GM23338 (cell line): ENCODE results near the gene DMKN. TPM values are rescaled to one million over a fixed set of nuclear protein-coding genes. Genes with fewer than 3 reads are reported as not detected.

Source experiments
- ATAC-seq: fragments of 200-7000 bp; cut with Tn5 transposase; 3 replicates; pipeline ENCODE4 v1.9.1; 2020
- DNase-seq: peaks from one replicate; pipeline ENCODE4 v3.0.0-alpha.2; 2015; ENCODE audit warnings: low spot score
- H2AFZ ChIP-seq: fragments of 200-600 bp; sonication (generic); 2 replicates; pipeline ENCODE4 v1.8.0; 2016; ENCODE audit warnings: antibody characterized with exemption, mild to moderate bottlenecking, moderate library complexity
- H3F3A ChIP-seq: fragments of 200-600 bp; sonication (generic); replicated peaks from 2 replicates; pipeline ENCODE4 v1.8.0; 2017; ENCODE audit warnings: antibody characterized with exemption, mixed run types, low read depth
- H3K27ac ChIP-seq: fragments of 200-600 bp; sonication (generic); 2 replicates; pipeline ENCODE4 v1.6.1; 2016; ENCODE audit warnings: low read depth
- H3K27me3 ChIP-seq: fragments of 200-600 bp; sonication (generic); 2 replicates; pipeline ENCODE4 v1.8.0; 2016; ENCODE audit warnings: mild to moderate bottlenecking, mixed run types, moderate library complexity; ENCODE audit not compliant: insufficient read depth
- H3K36me3 ChIP-seq: fragments of 200-600 bp; sonication (generic); 2 replicates; pipeline ENCODE4 v1.8.0; 2016; ENCODE audit warnings: mild to moderate bottlenecking; ENCODE audit not compliant: insufficient read depth
- H3K4me1 ChIP-seq: fragments of 200-600 bp; sonication (generic); 2 replicates; pipeline ENCODE4 v1.8.0; 2016; ENCODE audit warnings: mild to moderate bottlenecking, moderate library complexity; ENCODE audit not compliant: insufficient read depth
- H3K4me2 ChIP-seq: fragments of 200-600 bp; sonication (generic); 2 replicates; pipeline ENCODE4 v1.7.1; 2017; ENCODE audit warnings: mixed run types
- H3K4me3 ChIP-seq: fragments of 200-600 bp; sonication (generic); 2 replicates; pipeline ENCODE4 v1.6.1; 2016; ENCODE audit warnings: mixed run types
- H3K79me2 ChIP-seq: fragments of 200-600 bp; sonication (generic); replicated peaks from 2 replicates; pipeline ENCODE4 v1.8.0; 2017; ENCODE audit warnings: mild to moderate bottlenecking; ENCODE audit not compliant: insufficient read depth
- H3K9me2 ChIP-seq: fragments of 200-600 bp; sonication (generic); 2 replicates; pipeline ENCODE4 v1.8.0; 2017; ENCODE audit not compliant: insufficient read depth
- H4K20me1 ChIP-seq: fragments of 200-600 bp; sonication (generic); replicated peaks from 2 replicates; pipeline ENCODE4 v1.8.0; 2017; ENCODE audit warnings: mild to moderate bottlenecking; ENCODE audit not compliant: insufficient read depth
- H3K27ac Mint-ChIP-seq: 2 replicates; pipeline ENCODE4 v1.8.0; 2020; ENCODE audit warnings: inconsistent platforms, mild to moderate bottlenecking, moderate library complexity, mixed read lengths
- H3K27me3 Mint-ChIP-seq: 3 replicates; pipeline ENCODE4 v1.8.0; 2022; ENCODE audit warnings: low read depth, mild to moderate bottlenecking, moderate library complexity, mixed read lengths, inconsistent platforms; ENCODE audit not compliant: insufficient read depth, poor library complexity
- H3K36me3 Mint-ChIP-seq: 3 replicates; pipeline ENCODE4 v1.8.0; 2021; ENCODE audit warnings: low read depth, mild to moderate bottlenecking, inconsistent platforms, moderate library complexity, mixed read lengths
- H3K4me1 Mint-ChIP-seq: 3 replicates; pipeline ENCODE4 v1.8.0; 2020; ENCODE audit warnings: mild to moderate bottlenecking, inconsistent platforms, mixed read lengths
- H3K4me3 Mint-ChIP-seq: 3 replicates; pipeline ENCODE4 v1.8.0; 2021; ENCODE audit warnings: moderate library complexity, mild to moderate bottlenecking, inconsistent platforms, mixed read lengths
- H3K9me3 Mint-ChIP-seq: 3 replicates; pipeline ENCODE4 v1.8.0; 2020; ENCODE audit warnings: moderate library complexity, mild to moderate bottlenecking, inconsistent platforms, mixed read lengths
- CREB1 ChIP-seq: fragments of 250-450 bp; sonication (Bioruptor Pico); IDR thresholded peaks from 2 replicates; pipeline ENCODE4 v1.5.0; 2020; ENCODE audit warnings: low read depth, mild to moderate bottlenecking, moderate library complexity
- EZH2 ChIP-seq: fragments of 200-600 bp; sonication (generic); IDR thresholded peaks from one replicate; pipeline ENCODE4 v1.8.0; 2017; ENCODE audit warnings: antibody characterized with exemption, mild to moderate bottlenecking, low read depth; ENCODE audit not compliant: unreplicated experiment
- EZH2phosphoT487 ChIP-seq: fragments of 200-600 bp; sonication (generic); IDR thresholded peaks from one replicate; pipeline ENCODE4 v1.8.1; 2018; ENCODE audit warnings: antibody characterized with exemption; ENCODE audit not compliant: unreplicated experiment
- JUNB ChIP-seq: IDR thresholded peaks from one replicate; pipeline ENCODE4 v1.6.1; 2016; ENCODE audit warnings: antibody characterized with exemption; ENCODE audit not compliant: unreplicated experiment
- NANOG ChIP-seq: IDR thresholded peaks from 2 replicates; pipeline ENCODE4 v1.6.1; 2016; ENCODE audit warnings: antibody characterized with exemption, borderline replicate concordance
- POLR2AphosphoS5 ChIP-seq: IDR thresholded peaks from 2 replicates; pipeline ENCODE4 v1.6.1; 2016; ENCODE audit warnings: antibody characterized with exemption, low read depth
- STAT1 ChIP-seq: IDR thresholded peaks from one replicate; pipeline ENCODE4 v1.6.1; 2016; ENCODE audit warnings: antibody characterized with exemption; ENCODE audit not compliant: unreplicated experiment
- ZNF114 ChIP-seq: fragments of 250-450 bp; sonication (Bioruptor Pico); IDR thresholded peaks from 2 replicates; pipeline ENCODE4 v1.5.0; 2020; ENCODE audit warnings: mild to moderate bottlenecking, moderate library complexity
- ZNF331 ChIP-seq: fragments of 250-450 bp; sonication (Bioruptor Pico); IDR thresholded peaks from 2 replicates; pipeline ENCODE4 v1.5.0; 2020; ENCODE audit warnings: low read depth, mild to moderate bottlenecking, moderate library complexity
- polyA plus RNA-seq: library from polyadenylated mRNA; unstranded; fragments of >200 nt; fragmentation: Nextera tagmentation; extraction: Ambion mirVana; gene quantifications from 2 replicates; pipeline ENCODE4 v1.2.1, GENCODE V29; 2016
- total RNA-seq: library from RNA; depleted of rRNA; stranded (reverse); fragments of >200 nt; shearing (Covaris generic); gene quantifications from 2 replicates; pipeline ENCODE4 v1.2.3, GENCODE V29; 2014
- TF ChIP-seq, protein P1 (sequence below), 2 experiments: fragments of 200-600 bp in 1 of 2; sonication (generic) in 1 of 2; conservative IDR thresholded peaks; 2 replicates each; pipeline versions ENCODE4 v1.5.1 to v1.6.1; 2016 to 2017; ENCODE audit warnings: antibody characterized with exemption in 2 of 2, low read depth in 2 of 2, mild to moderate bottlenecking in 2 of 2, moderate library complexity in 1 of 2
- TF ChIP-seq, protein P2 (sequence below): IDR thresholded peaks from one replicate; pipeline ENCODE4 v1.6.1; 2018; ENCODE audit warnings: antibody characterized with exemption; ENCODE audit not compliant: unreplicated experiment
- TF ChIP-seq, protein P3 (sequence below): IDR thresholded peaks from 2 replicates; pipeline ENCODE4 v1.6.1; 2016; ENCODE audit warnings: antibody characterized with exemption

DMKN gene
- total and polyA plus RNA-seq, 2 experiments from 2014 or later, result 259 to 569 TPM

DNA sequence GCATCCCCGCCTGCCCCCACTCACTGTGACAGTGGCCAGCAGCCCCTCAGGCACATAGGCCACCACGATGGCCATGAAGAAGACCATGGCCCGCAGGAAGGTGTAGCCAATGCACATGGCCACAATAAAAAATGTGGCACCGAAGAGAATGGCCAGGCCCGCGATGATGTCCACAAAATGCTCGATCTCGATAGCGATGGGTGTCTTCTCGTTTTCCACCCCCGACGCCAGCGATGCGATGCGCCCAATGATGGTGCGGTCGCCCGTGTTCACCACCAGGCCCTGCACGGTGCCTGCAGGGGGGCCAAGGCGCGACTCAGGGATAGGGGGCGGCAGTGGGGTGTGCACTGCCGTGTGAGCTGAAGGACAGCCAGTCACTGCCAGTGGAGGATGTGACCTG is 46.3 kb upstream of the DMKN start:
- H3K36me3 ChIP-seq, result no peaks in the 10 kb centered on the region
- no peaks in the 10 kb centered on the region for H3K9me2 ChIP-seq
- H3K9me3 Mint-ChIP-seq, result no peaks in the 10 kb centered on the region; the same call in 1 of the 3 replicates
- peaks cover 8% of the 10 kb centered on the region; the same call in 1 of the 2 replicates for H3K4me1 ChIP-seq
- peaks cover 26% of the 10 kb centered on the region for H3K27me3 Mint-ChIP-seq
- no peak overlapping the region for H3K27ac ChIP-seq
- peaks cover 11% of the 10 kb centered on the region; the same call in 1 of the 2 replicates for H3F3A ChIP-seq
- ATAC-seq (no peak), DNase-seq (no peak)
- no peak for TF ChIP-seq ZNF331 (CRISPR knock-in tag)
- TF ChIP-seq NANOG, result no peak
- TF ChIP-seq, protein P1, sequence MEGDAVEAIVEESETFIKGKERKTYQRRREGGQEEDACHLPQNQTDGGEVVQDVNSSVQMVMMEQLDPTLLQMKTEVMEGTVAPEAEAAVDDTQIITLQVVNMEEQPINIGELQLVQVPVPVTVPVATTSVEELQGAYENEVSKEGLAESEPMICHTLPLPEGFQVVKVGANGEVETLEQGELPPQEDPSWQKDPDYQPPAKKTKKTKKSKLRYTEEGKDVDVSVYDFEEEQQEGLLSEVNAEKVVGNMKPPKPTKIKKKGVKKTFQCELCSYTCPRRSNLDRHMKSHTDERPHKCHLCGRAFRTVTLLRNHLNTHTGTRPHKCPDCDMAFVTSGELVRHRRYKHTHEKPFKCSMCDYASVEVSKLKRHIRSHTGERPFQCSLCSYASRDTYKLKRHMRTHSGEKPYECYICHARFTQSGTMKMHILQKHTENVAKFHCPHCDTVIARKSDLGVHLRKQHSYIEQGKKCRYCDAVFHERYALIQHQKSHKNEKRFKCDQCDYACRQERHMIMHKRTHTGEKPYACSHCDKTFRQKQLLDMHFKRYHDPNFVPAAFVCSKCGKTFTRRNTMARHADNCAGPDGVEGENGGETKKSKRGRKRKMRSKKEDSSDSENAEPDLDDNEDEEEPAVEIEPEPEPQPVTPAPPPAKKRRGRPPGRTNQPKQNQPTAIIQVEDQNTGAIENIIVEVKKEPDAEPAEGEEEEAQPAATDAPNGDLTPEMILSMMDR (conservative IDR thresholded peaks at IDR 0.05; ENCODE audit: low read depth in 2 of 2), result 0 out of 4 replicates have a peak, but pooled peaks of 1 of the 2 experiments have one; percentile 2
- no peaks in the 10 kb centered on the region; the same call in 2 of the 3 replicates for H3K36me3 Mint-ChIP-seq
- no peak overlapping the region for H3K27ac Mint-ChIP-seq
- H3K27me3 ChIP-seq, result peaks cover 10% of the 10 kb centered on the region
- no peak overlapping the region for H3K4me3 ChIP-seq
- H2AFZ ChIP-seq, result no peak overlapping the region
- H3K79me2 ChIP-seq, result no peaks in the 10 kb centered on the region
- peaks cover 12% of the 10 kb centered on the region for H3K4me1 Mint-ChIP-seq
- no peak overlapping the region for H3K4me3 Mint-ChIP-seq
- no peaks in the 10 kb centered on the region for H4K20me1 ChIP-seq
- H3K4me2 ChIP-seq, result no peak overlapping the region

DNA sequence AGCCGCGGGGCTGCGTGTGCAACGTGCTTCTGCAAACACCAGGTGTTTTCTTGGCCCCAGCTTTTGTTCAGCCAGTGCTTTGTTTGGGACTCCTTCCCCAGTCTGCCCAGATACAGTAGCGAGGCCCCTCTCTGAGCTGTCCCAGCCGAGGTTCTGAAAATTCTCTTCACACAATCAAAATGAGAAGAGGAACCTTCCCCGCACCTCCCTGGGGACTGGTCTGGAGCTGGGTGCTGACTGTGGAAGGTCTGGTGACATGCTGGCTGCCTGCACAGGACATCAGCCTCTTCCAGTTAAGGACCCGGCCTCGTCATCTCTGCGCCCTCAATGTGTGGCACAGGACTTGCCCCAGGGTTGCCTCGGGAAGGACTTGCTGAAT is 45.8 kb upstream of the DMKN start:
- peaks cover 26% of the 10 kb centered on the region for H3K27me3 Mint-ChIP-seq
- H3K9me2 ChIP-seq, result no peaks in the 10 kb centered on the region
- H3K4me1 Mint-ChIP-seq, result peaks cover 12% of the 10 kb centered on the region
- H3F3A ChIP-seq, result peaks cover 11% of the 10 kb centered on the region; the same call in 1 of the 2 replicates
- H4K20me1 ChIP-seq, result no peaks in the 10 kb centered on the region
- no peak overlapping the region for H2AFZ ChIP-seq
- H3K4me1 ChIP-seq, result peaks cover 8% of the 10 kb centered on the region; the same call in 1 of the 2 replicates
- H3K79me2 ChIP-seq, result no peaks in the 10 kb centered on the region
- no peak overlapping the region for H3K4me3 ChIP-seq
- H3K27me3 ChIP-seq, result peaks cover 10% of the 10 kb centered on the region
- no peaks in the 10 kb centered on the region for H3K36me3 ChIP-seq
- no peak overlapping the region for H3K4me2 ChIP-seq
- DNase-seq (peak; percentile 26), ATAC-seq (no peak)
- no peaks in the 10 kb centered on the region; the same call in 2 of the 3 replicates for H3K36me3 Mint-ChIP-seq
- H3K9me3 Mint-ChIP-seq, result no peaks in the 10 kb centered on the region; the same call in 1 of the 3 replicates
- H3K4me3 Mint-ChIP-seq, result peak overlapping the region; percentile 85; the same call in 2 of the 3 replicates
- H3K27ac ChIP-seq, result no peak overlapping the region
- no peak overlapping the region for H3K27ac Mint-ChIP-seq
- no peak for TF ChIP-seq POLR2AphosphoS5
- TF ChIP-seq JUNB, result no peak
- no peak for TF ChIP-seq ZNF114 (CRISPR knock-in tag)
- TF ChIP-seq EZH2phosphoT487, result no peak
- TF ChIP-seq, protein P2, sequence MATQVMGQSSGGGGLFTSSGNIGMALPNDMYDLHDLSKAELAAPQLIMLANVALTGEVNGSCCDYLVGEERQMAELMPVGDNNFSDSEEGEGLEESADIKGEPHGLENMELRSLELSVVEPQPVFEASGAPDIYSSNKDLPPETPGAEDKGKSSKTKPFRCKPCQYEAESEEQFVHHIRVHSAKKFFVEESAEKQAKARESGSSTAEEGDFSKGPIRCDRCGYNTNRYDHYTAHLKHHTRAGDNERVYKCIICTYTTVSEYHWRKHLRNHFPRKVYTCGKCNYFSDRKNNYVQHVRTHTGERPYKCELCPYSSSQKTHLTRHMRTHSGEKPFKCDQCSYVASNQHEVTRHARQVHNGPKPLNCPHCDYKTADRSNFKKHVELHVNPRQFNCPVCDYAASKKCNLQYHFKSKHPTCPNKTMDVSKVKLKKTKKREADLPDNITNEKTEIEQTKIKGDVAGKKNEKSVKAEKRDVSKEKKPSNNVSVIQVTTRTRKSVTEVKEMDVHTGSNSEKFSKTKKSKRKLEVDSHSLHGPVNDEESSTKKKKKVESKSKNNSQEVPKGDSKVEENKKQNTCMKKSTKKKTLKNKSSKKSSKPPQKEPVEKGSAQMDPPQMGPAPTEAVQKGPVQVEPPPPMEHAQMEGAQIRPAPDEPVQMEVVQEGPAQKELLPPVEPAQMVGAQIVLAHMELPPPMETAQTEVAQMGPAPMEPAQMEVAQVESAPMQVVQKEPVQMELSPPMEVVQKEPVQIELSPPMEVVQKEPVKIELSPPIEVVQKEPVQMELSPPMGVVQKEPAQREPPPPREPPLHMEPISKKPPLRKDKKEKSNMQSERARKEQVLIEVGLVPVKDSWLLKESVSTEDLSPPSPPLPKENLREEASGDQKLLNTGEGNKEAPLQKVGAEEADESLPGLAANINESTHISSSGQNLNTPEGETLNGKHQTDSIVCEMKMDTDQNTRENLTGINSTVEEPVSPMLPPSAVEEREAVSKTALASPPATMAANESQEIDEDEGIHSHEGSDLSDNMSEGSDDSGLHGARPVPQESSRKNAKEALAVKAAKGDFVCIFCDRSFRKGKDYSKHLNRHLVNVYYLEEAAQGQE, result no peak
- TF ChIP-seq CREB1 (CRISPR knock-in tag), result no peak
- no peak for TF ChIP-seq STAT1
- TF ChIP-seq, protein P3, sequence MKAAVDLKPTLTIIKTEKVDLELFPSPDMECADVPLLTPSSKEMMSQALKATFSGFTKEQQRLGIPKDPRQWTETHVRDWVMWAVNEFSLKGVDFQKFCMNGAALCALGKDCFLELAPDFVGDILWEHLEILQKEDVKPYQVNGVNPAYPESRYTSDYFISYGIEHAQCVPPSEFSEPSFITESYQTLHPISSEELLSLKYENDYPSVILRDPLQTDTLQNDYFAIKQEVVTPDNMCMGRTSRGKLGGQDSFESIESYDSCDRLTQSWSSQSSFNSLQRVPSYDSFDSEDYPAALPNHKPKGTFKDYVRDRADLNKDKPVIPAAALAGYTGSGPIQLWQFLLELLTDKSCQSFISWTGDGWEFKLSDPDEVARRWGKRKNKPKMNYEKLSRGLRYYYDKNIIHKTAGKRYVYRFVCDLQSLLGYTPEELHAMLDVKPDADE, result no peak
- no peak for TF ChIP-seq EZH2
- no peak for TF ChIP-seq ZNF331 (CRISPR knock-in tag)
- no peak for TF ChIP-seq NANOG
